ENCODE results near the gene BNIPL.
A peak's percentile ranks its signal among the peaks of the same experiment; 100 is the strongest.

Gene BNIPL

GRCh38 chr1:151060007-151060656, 23.7 kb downstream of the BNIPL start, which contains the start of gene MLLT11:
MLLT11 (plus strand) TSS chr1:151060397; CDS start chr1:151067225, 6,828 bp downstream.
- H3K4me1 Mint-ChIP-seq, result peaks cover 54% of the 10 kb centered on the region
- H3K4me3 Mint-ChIP-seq, result peak within 1 kb of the TSS; percentile 90 to 97 (median 94)
- H3K27ac Mint-ChIP-seq, result peak within 1 kb of the TSS; percentile 92 to 98 (median 95)
- TF ChIP-seq CTCF (IDR thresholded peaks at IDR 0.05; ENCODE audit: unreplicated experiment in 3 of 3), result no peak
- peaks cover 19% of the 10 kb centered on the region for H3K36me3 Mint-ChIP-seq (ENCODE audit: low read depth)
- no peaks in the 10 kb centered on the region for H3K9me3 Mint-ChIP-seq
- H3K27me3 Mint-ChIP-seq (ENCODE audit: low read depth), result no peaks in the 10 kb centered on the region

- Mint-ChIP-seq H3K4me3 (peak overlapping the region; percentile 90 to 97 (median 94)), H3K9me3 (no peaks in the 10 kb centered on the region), H3K4me1 (peaks cover 58% of the 10 kb centered on the region), H3K36me3 (ENCODE audit: low read depth) (peaks cover 22% of the 10 kb centered on the region), H3K27me3 (ENCODE audit: low read depth) (no peaks in the 10 kb centered on the region), H3K27ac (peak overlapping the region; percentile 92 to 98 (median 95))
- no peak for TF ChIP-seq CTCF (IDR thresholded peaks at IDR 0.05; ENCODE audit: unreplicated experiment in 3 of 3)
Measured at GRCh38 chr1:151060657-151061421, 24.5 kb downstream of the BNIPL start.

- Mint-ChIP-seq H3K4me3 (peak overlapping the region; percentile 90 to 97 (median 94)), H3K27me3 (ENCODE audit: low read depth) (no peaks in the 10 kb centered on the region), H3K4me1 (peaks cover 50% of the 10 kb centered on the region), H3K9me3 (no peaks in the 10 kb centered on the region), H3K36me3 (ENCODE audit: low read depth) (peaks cover 24% of the 10 kb centered on the region), H3K27ac (peak overlapping the region; percentile 92 to 98 (median 95))
- TF ChIP-seq CTCF (IDR thresholded peaks at IDR 0.05; ENCODE audit: unreplicated experiment in 3 of 3), result no peak
Measured at GRCh38 chr1:151061704-151062103, 25.3 kb downstream of the BNIPL start.

- Mint-ChIP-seq H3K4me1 (peaks cover 41% of the 10 kb centered on the region), H3K9me3 (no peaks in the 10 kb centered on the region), H3K27ac (peak overlapping the region; percentile 92 to 98 (median 95)), H3K36me3 (ENCODE audit: low read depth) (peaks cover 22% of the 10 kb centered on the region), H3K27me3 (ENCODE audit: low read depth) (no peaks in the 10 kb centered on the region), H3K4me3 (peak overlapping the region; percentile 90 to 97 (median 94))
- TF ChIP-seq CTCF (IDR thresholded peaks at IDR 0.05; ENCODE audit: unreplicated experiment in 3 of 3), result no peak
Measured at GRCh38 chr1:151062741-151063371, 26.5 kb downstream of the BNIPL start.

- Mint-ChIP-seq H3K4me1 (peaks cover 45% of the 10 kb centered on the region), H3K27me3 (ENCODE audit: low read depth) (no peaks in the 10 kb centered on the region), H3K4me3 (peak overlapping the region in 1 of 3 experiments; percentile 53), H3K27ac (peak overlapping the region; percentile 13 to 69 (median 42)), H3K9me3 (no peaks in the 10 kb centered on the region), H3K36me3 (ENCODE audit: low read depth) (peaks cover 30% of the 10 kb centered on the region)
- no peak for TF ChIP-seq CTCF (IDR thresholded peaks at IDR 0.05; ENCODE audit: unreplicated experiment in 3 of 3)
Measured at GRCh38 chr1:151065089-151065645, 28.8 kb downstream of the BNIPL start.
